HCT116 (cell line): Measurements from ENCODE around the gene EIF4E. TPM values are rescaled to one million over a fixed set of nuclear protein-coding genes. Genes with fewer than 3 reads are reported as not detected.

Experiments used
- ATAC-seq: fragments of 200-7000 bp; cut with Tn5 transposase; 2 replicates; pipeline ENCODE4 v1.9.1; 2020; ENCODE audit warnings: mild to moderate bottlenecking, moderate library complexity
- BruUV-seq: library from RNA; stranded (reverse); fragments of 400-500 nt; replicated peaks from 2 replicates; lab custom pipeline; 2021; lab: Mats Ljungman, UMichigan
- CTCF ChIA-PET: fragments of 300-600 bp; sonication (Branson Sonifier 250); formaldehyde crosslinking; loops from one replicate; lab custom pipeline; 2021; ENCODE audit warnings: antibody characterized with exemption; lab: Charles Lee
- POLR2A ChIA-PET: fragments of 300-600, 350-600 bp; sonication (Branson Sonifier 250); formaldehyde crosslinking; loops from one replicate; lab custom pipeline; 2021; ENCODE audit warnings: antibody characterized with exemption; lab: Charles Lee
- RAD21 ChIA-PET, 2 experiments: fragments of 300-600 bp; sonication (Branson Sonifier 250); formaldehyde crosslinking; loops; one replicate each; lab custom pipeline; 2023; ENCODE audit warnings: low total read pairs in 2 of 2; ENCODE audit not compliant: uncharacterized antibody in 2 of 2, unreplicated experiment in 2 of 2, low non-redundant PET in 1 of 2; lab: Charles Lee
- DNase-seq: peaks from one replicate; pipeline ENCODE4 v3.0.0-alpha.2; 2010; ENCODE audit warnings: low read depth, low spot score
- H2AFZ ChIP-seq: fragments of 200-600 bp; shearing (Covaris generic), sonication (generic); 2 replicates; pipeline ENCODE4 v1.6.1; 2017; ENCODE audit warnings: low read depth, mixed run types, mixed read lengths, antibody characterized with exemption, low read length; ENCODE audit not compliant: poor library complexity, severe bottlenecking
- H3K27ac ChIP-seq: 2 replicates; pipeline ENCODE4 v1.5.1; 2012; ENCODE audit warnings: low read depth, low read length
- H3K27me3 ChIP-seq: fragments of 200-600 bp; sonication (generic); 2 replicates; pipeline ENCODE4 v1.6.1; 2016; ENCODE audit warnings: mixed run types, low read length, mixed read lengths; ENCODE audit not compliant: insufficient read depth
- H3K36me3 ChIP-seq, 2 experiments: fragments of 200-500 bp in 1 of 2; fragments of 200-600 bp in 1 of 2; sonication (Bioruptor generic) in 1 of 2; sonication (generic) in 1 of 2; 2 replicates each; pipeline versions ENCODE4 v1.5.1 to v1.6.1; 2014 to 2016; ENCODE audit warnings: low read length in 2 of 2, inconsistent platforms in 1 of 2, mixed read lengths in 1 of 2, mixed run types in 1 of 2; ENCODE audit not compliant: insufficient read depth in 2 of 2, control insufficient read depth in 1 of 2
- H3K4me1 ChIP-seq, 2 experiments: fragments of 200-600 bp in 1 of 2; sonication (generic) in 1 of 2; 2 replicates each; pipeline versions ENCODE4 v1.5.1 to v1.6.1; 2012 to 2017; ENCODE audit warnings: low read length in 2 of 2, inconsistent platforms in 1 of 2, mild to moderate bottlenecking in 1 of 2, mixed read lengths in 1 of 2, mixed run types in 1 of 2, moderate library complexity in 1 of 2; ENCODE audit not compliant: insufficient read depth in 2 of 2, control insufficient read depth in 1 of 2
- H3K4me2 ChIP-seq: fragments of 200-600 bp; sonication (generic); 2 replicates; pipeline ENCODE4 v1.6.1; 2017; ENCODE audit warnings: mixed run types, low read length, mixed read lengths
- H3K4me3 ChIP-seq, 2 experiments: fragments of 200-600 bp in 1 of 2; sonication (generic) in 1 of 2; replicated peaks in 1 of 2; 2 replicates each; pipeline ENCODE4 v1.5.1; 2011 to 2016; ENCODE audit warnings: low read length in 2 of 2, control low read depth in 1 of 2, low read depth in 1 of 2, mild to moderate bottlenecking in 1 of 2, mixed read lengths in 1 of 2, mixed run types in 1 of 2
- H3K79me2 ChIP-seq: fragments of 200-600 bp; sonication (generic); 2 replicates; pipeline ENCODE4 v1.6.1; 2017; ENCODE audit warnings: mild to moderate bottlenecking, mixed run types, low read length, moderate library complexity, mixed read lengths; ENCODE audit not compliant: insufficient read depth
- H3K9ac ChIP-seq: fragments of 200-600 bp; sonication (generic); 2 replicates; pipeline ENCODE4 v1.6.1; 2016; ENCODE audit warnings: low read length, mixed read lengths
- H3K9me2 ChIP-seq: fragments of 200-600 bp; sonication (generic), shearing (Covaris generic); 2 replicates; pipeline ENCODE4 v1.6.1; 2017; ENCODE audit warnings: mixed run types, mild to moderate bottlenecking, moderate library complexity; ENCODE audit not compliant: insufficient read depth
- H3K9me3 ChIP-seq, 2 experiments: fragments of 200-500 bp in 1 of 2; fragments of 200-600 bp in 1 of 2; sonication (Bioruptor generic) in 1 of 2; sonication (generic) in 1 of 2; 2 replicates each; pipeline ENCODE4 v1.6.1; 2014 to 2017; ENCODE audit warnings: low read length in 2 of 2, mixed read lengths in 2 of 2, inconsistent platforms in 1 of 2, low read depth in 1 of 2, mild to moderate bottlenecking in 1 of 2, mixed run types in 1 of 2, moderate library complexity in 1 of 2; ENCODE audit not compliant: control insufficient read depth in 1 of 2, insufficient read depth in 1 of 2
- H4K20me1 ChIP-seq: fragments of 200-600 bp; sonication (generic), shearing (Covaris generic); 2 replicates; pipeline ENCODE4 v1.6.1; 2017; ENCODE audit warnings: mixed run types, mild to moderate bottlenecking, moderate library complexity; ENCODE audit not compliant: insufficient read depth
- CEBPB ChIP-seq: IDR thresholded peaks from 2 replicates; pipeline ENCODE4 v1.6.1; 2012; ENCODE audit warnings: low read depth
- EGR1 ChIP-seq: IDR thresholded peaks from 2 replicates; pipeline ENCODE4 v1.6.1; 2012; ENCODE audit warnings: low read depth
- ELF1 ChIP-seq: IDR thresholded peaks from 2 replicates; pipeline ENCODE4 v1.6.1; 2012; ENCODE audit warnings: low read depth, borderline replicate concordance
- EZH2 ChIP-seq: fragments of 200-600 bp; sonication (generic); IDR thresholded peaks from 2 replicates; pipeline ENCODE4 v1.6.1; 2017; ENCODE audit warnings: antibody characterized with exemption, mixed run types
- POLR2AphosphoS5 ChIP-seq: IDR thresholded peaks from 2 replicates; pipeline ENCODE4 v1.6.1; 2011; ENCODE audit warnings: mild to moderate bottlenecking, low read depth, low read length, moderate library complexity
- SP1 ChIP-seq: IDR thresholded peaks from 2 replicates; pipeline ENCODE4 v1.6.1; 2012; ENCODE audit warnings: low read depth
- ZFX ChIP-seq: fragments of 450-650 bp; IDR thresholded peaks from 2 replicates; pipeline ENCODE4 v1.6.1; 2017
- ZNF274 ChIP-seq: fragments of 200-500 bp; sonication (Bioruptor generic); IDR thresholded peaks from 2 replicates; pipeline ENCODE4 v1.6.1; 2014; ENCODE audit warnings: mild to moderate bottlenecking, low read depth, low read length, inconsistent platforms
- intact Hi-C: fragments of 100-400 bp; cut with micrococcal nuclease; formaldehyde crosslinking; loops from 2 replicates; pipeline ENCODE4 v1.10.0; 2022
- total RNA-seq: library from RNA; stranded (reverse); gene quantifications from one replicate; pipeline ENCODE4 v1.2.1, GENCODE V29; 2021; ENCODE audit not compliant: unreplicated experiment
- TF ChIP-seq, protein P1 (sequence below): IDR thresholded peaks from 2 replicates; pipeline ENCODE4 v1.6.1; 2012

EIF4E gene
- total RNA-seq, 1 experiment from 2014 or later = 148 TPM

DNA sequence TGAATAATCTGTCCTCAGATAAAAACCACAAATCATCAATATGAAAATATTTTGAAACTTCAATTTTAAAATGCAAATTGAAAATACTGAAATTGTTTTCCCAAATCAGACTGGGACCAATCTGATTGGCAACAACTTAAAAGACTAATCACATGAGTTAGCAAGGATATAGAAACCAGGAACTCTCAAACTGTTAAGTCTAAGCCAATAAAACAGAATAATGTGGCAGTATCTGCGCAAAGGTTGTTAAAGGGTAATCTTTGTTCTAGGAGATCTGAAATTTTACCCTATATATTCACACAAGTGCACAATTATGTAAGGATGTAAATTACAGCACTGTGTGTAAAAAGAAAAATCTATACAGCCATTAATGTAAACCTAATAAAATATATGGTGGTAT is 29.7 kb downstream of the EIF4E start:
- Histone ChIP-seq H3K27me3 (no peaks in the 10 kb centered on the region), H2AFZ (no peak overlapping the region), H3K79me2 (peaks cover 99% of the 10 kb centered on the region), H3K4me3 (no peak overlapping the region), H3K27ac (no peak overlapping the region), H3K9ac (no peak overlapping the region), H3K4me2 (no peak overlapping the region), H3K4me1 (no peaks in the 10 kb centered on the region), H3K36me3 (peaks cover 24 to 49% of the 10 kb centered on the region in 2 experiments), H3K9me3 (no peaks in the 10 kb centered on the region), H3K9me2 (no peaks in the 10 kb centered on the region), H4K20me1 (peaks cover 48% of the 10 kb centered on the region)
- ChIA-PET CTCF (no interaction called here), POLR2A (no interaction called here), RAD21 (no interaction called here)
- ATAC-seq (no peak), DNase-seq (no peak)
- BruUV-seq = no TSS peak
- intact Hi-C loops = no loop called here
- no peak for TF ChIP-seq POLR2AphosphoS5
- TF ChIP-seq SP1 = no peak
- no peak for TF ChIP-seq EGR1
- no peak for TF ChIP-seq CEBPB
- TF ChIP-seq ELF1 = no peak
- TF ChIP-seq ZNF274 = no peak
- TF ChIP-seq EZH2 = no peak
- TF ChIP-seq, protein P1, sequence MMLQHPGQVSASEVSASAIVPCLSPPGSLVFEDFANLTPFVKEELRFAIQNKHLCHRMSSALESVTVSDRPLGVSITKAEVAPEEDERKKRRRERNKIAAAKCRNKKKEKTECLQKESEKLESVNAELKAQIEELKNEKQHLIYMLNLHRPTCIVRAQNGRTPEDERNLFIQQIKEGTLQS = no peak

DNA sequence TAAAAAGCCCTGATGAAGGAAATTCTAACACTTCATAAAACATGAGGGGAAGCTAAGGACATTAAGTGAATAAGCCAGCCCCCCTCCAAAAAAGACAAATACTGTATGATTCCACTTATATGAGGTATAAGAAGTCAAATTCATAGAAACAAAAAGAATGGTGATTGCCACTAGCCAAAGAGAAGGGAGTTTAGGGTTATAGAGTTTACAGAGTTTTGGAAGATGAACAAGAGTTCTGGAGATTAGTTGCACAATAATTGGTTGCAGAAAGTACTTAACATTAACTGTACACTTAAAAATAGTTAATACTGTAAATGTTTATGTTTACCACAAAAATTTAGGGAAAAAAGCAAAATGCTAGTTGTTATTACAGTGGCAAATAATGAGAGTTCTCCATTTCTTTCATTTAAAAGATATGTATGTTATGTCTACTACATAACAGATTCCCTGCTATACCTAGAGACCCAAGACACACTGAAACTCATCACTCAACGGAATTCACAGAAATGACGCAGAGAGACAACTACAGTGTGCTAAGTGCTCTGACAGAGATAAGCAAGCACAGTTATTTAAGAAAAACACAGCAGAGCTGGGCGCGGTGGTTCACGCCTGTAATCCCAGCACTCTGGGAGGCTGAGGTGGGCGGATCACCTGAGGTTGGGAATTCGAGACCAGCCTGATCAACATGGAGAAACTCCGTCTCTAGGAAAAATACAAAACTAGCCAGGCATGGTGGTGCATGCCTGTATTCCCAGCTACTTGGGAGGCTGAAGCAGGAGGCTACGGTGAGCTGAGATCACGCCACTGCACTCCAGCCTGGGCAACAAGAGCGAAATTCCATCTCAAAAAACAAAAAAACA is 37.2 kb downstream of the EIF4E start:
- DNase-seq (no peak), ATAC-seq (no peak)
- no peak overlapping the region for H3K27ac ChIP-seq
- CTCF ChIA-PET = no interaction called here
- BruUV-seq = no TSS peak
- H3K4me2 ChIP-seq = no peak overlapping the region
- intact Hi-C loops = no loop called here
- no peaks in the 10 kb centered on the region for H3K27me3 ChIP-seq
- H3K4me1 ChIP-seq = no peaks in the 10 kb centered on the region
- no peak overlapping the region for H3K4me3 ChIP-seq
- POLR2A ChIA-PET = no interaction called here
- H2AFZ ChIP-seq = no peak overlapping the region
- H3K9me2 ChIP-seq = no peaks in the 10 kb centered on the region
- RAD21 ChIA-PET = interaction anchor here in 1 of 2 experiments (0.6 kb wide), 1 partner anchor 228 kb away, joined by 3 read pairs; no protein-coding TSS in a partner anchor
- peaks cover 34% of the 10 kb centered on the region for H4K20me1 ChIP-seq
- TF ChIP-seq ZFX = no peak
- TF ChIP-seq CEBPB = no peak
- TF ChIP-seq ELF1 = no peak
- TF ChIP-seq, all 23 proteins: peak for 0
- no peak overlapping the region for H3K9ac ChIP-seq
- peaks cover 99% of the 10 kb centered on the region for H3K79me2 ChIP-seq
- H3K9me3 ChIP-seq = no peaks in the 10 kb centered on the region
- peaks cover 24 to 58% of the 10 kb centered on the region in 2 experiments for H3K36me3 ChIP-seq
